ENCODE results near the gene KCNJ10.
A peak's percentile ranks its signal among the peaks of the same experiment; 100 is the strongest.

KCNJ10 gene

GRCh38 chr1:160108888-160109662 lies 39.1 kb upstream of the KCNJ10 start:
- Histone ChIP-seq H3K36me3 (ENCODE audit: control insufficient read depth, insufficient read depth, low read length) (no peaks in the 10 kb centered on the region), H3K27ac (ENCODE audit: low read depth, low read length) (no peak overlapping the region), H3K4me1 (ENCODE audit: control insufficient read depth, insufficient read depth, low read length) (peaks cover 7% of the 10 kb centered on the region), H3K27me3 (ENCODE audit: control insufficient read depth, insufficient read depth, low read length) (no peaks in the 10 kb centered on the region), H3K4me3 (ENCODE audit: low read length) (no peak overlapping the region), H3K9ac (ENCODE audit: low read length) (no peak overlapping the region)

- Histone ChIP-seq H3K27me3 (ENCODE audit: control insufficient read depth, insufficient read depth, low read length) (no peaks in the 10 kb centered on the region), H3K4me1 (ENCODE audit: control insufficient read depth, insufficient read depth, low read length) (peaks cover 22% of the 10 kb centered on the region), H3K27ac (ENCODE audit: low read depth, low read length) (no peak overlapping the region), H3K4me3 (ENCODE audit: low read length) (no peak overlapping the region), H3K9ac (ENCODE audit: low read length) (no peak overlapping the region), H3K36me3 (ENCODE audit: control insufficient read depth, insufficient read depth, low read length) (no peaks in the 10 kb centered on the region)
These were observed 37.6 kb upstream of the KCNJ10 start for GRCh38 chr1:160107512-160107911.

- Histone ChIP-seq H3K36me3 (ENCODE audit: control insufficient read depth, insufficient read depth, low read length) (no peaks in the 10 kb centered on the region), H3K27ac (ENCODE audit: low read depth, low read length) (no peak overlapping the region), H3K4me3 (ENCODE audit: low read length) (no peak overlapping the region), H3K27me3 (ENCODE audit: control insufficient read depth, insufficient read depth, low read length) (no peaks in the 10 kb centered on the region), H3K9ac (ENCODE audit: low read length) (no peak overlapping the region), H3K4me1 (ENCODE audit: control insufficient read depth, insufficient read depth, low read length) (peaks cover 37% of the 10 kb centered on the region)
These were observed 35.2 kb upstream of the KCNJ10 start for GRCh38 chr1:160105155-160105554.

- Histone ChIP-seq H3K9ac (ENCODE audit: low read length) (no peak overlapping the region), H3K27ac (ENCODE audit: low read depth, low read length) (peak overlapping the region; percentile 63), H3K4me3 (ENCODE audit: low read length) (no peak overlapping the region), H3K4me1 (ENCODE audit: control insufficient read depth, insufficient read depth, low read length) (peaks cover 39% of the 10 kb centered on the region), H3K27me3 (ENCODE audit: control insufficient read depth, insufficient read depth, low read length) (no peaks in the 10 kb centered on the region), H3K36me3 (ENCODE audit: control insufficient read depth, insufficient read depth, low read length) (no peaks in the 10 kb centered on the region)
These were observed 34.5 kb upstream of the KCNJ10 start for GRCh38 chr1:160104486-160104885.

- Histone ChIP-seq H3K27me3 (ENCODE audit: control insufficient read depth, insufficient read depth, low read length) (no peaks in the 10 kb centered on the region), H3K9ac (ENCODE audit: low read length) (no peak overlapping the region), H3K36me3 (ENCODE audit: control insufficient read depth, insufficient read depth, low read length) (no peaks in the 10 kb centered on the region), H3K4me3 (ENCODE audit: low read length) (no peak overlapping the region), H3K27ac (ENCODE audit: low read depth, low read length) (peak overlapping the region; percentile 89), H3K4me1 (ENCODE audit: control insufficient read depth, insufficient read depth, low read length) (peaks cover 44% of the 10 kb centered on the region)
These were observed 33.9 kb upstream of the KCNJ10 start for GRCh38 chr1:160103658-160104408.

GRCh38 chr1:160101717-160102522 lies 32.0 kb upstream of the KCNJ10 start:
- peak overlapping the region; percentile 17 for H3K4me3 ChIP-seq (ENCODE audit: low read length)
- no peaks in the 10 kb centered on the region for H3K36me3 ChIP-seq (ENCODE audit: control insufficient read depth, insufficient read depth, low read length)
- no peaks in the 10 kb centered on the region for H3K27me3 ChIP-seq (ENCODE audit: control insufficient read depth, insufficient read depth, low read length)
- H3K9ac ChIP-seq (ENCODE audit: low read length) = no peak overlapping the region
- H3K27ac ChIP-seq (ENCODE audit: low read depth, low read length) = peak overlapping the region; percentile 89
- peaks cover 49% of the 10 kb centered on the region for H3K4me1 ChIP-seq (ENCODE audit: control insufficient read depth, insufficient read depth, low read length)

- peaks cover 49% of the 10 kb centered on the region for H3K4me1 ChIP-seq (ENCODE audit: control insufficient read depth, insufficient read depth, low read length)
- peak overlapping the region; percentile 96 for H3K27ac ChIP-seq (ENCODE audit: low read depth, low read length)
- no peaks in the 10 kb centered on the region for H3K36me3 ChIP-seq (ENCODE audit: control insufficient read depth, insufficient read depth, low read length)
- no peaks in the 10 kb centered on the region for H3K27me3 ChIP-seq (ENCODE audit: control insufficient read depth, insufficient read depth, low read length)
- H3K4me3 ChIP-seq (ENCODE audit: low read length) = peak overlapping the region; percentile 17
- no peak overlapping the region for H3K9ac ChIP-seq (ENCODE audit: low read length)
These were observed 31.2 kb upstream of the KCNJ10 start for GRCh38 chr1:160101037-160101716.

- Histone ChIP-seq H3K4me1 (ENCODE audit: control insufficient read depth, insufficient read depth, low read length) (peaks cover 49% of the 10 kb centered on the region), H3K27me3 (ENCODE audit: control insufficient read depth, insufficient read depth, low read length) (no peaks in the 10 kb centered on the region), H3K27ac (ENCODE audit: low read depth, low read length) (peak overlapping the region; percentile 96), H3K36me3 (ENCODE audit: control insufficient read depth, insufficient read depth, low read length) (no peaks in the 10 kb centered on the region), H3K4me3 (ENCODE audit: low read length) (no peak overlapping the region), H3K9ac (ENCODE audit: low read length) (no peak overlapping the region)
These were observed 29.9 kb upstream of the KCNJ10 start for GRCh38 chr1:160099716-160100375.

- no peaks in the 10 kb centered on the region for H3K36me3 ChIP-seq (ENCODE audit: control insufficient read depth, insufficient read depth, low read length)
- H3K9ac ChIP-seq (ENCODE audit: low read length) = peak overlapping the region; percentile 80
- H3K27ac ChIP-seq (ENCODE audit: low read depth, low read length) = peak overlapping the region; percentile 96
- H3K4me3 ChIP-seq (ENCODE audit: low read length) = peak overlapping the region; percentile 77
- no peaks in the 10 kb centered on the region for H3K27me3 ChIP-seq (ENCODE audit: control insufficient read depth, insufficient read depth, low read length)
- peaks cover 41% of the 10 kb centered on the region for H3K4me1 ChIP-seq (ENCODE audit: control insufficient read depth, insufficient read depth, low read length)
These were observed 29.0 kb upstream of the KCNJ10 start for GRCh38 chr1:160098852-160099561.

GRCh38 chr1:160097911-160098851 lies 28.2 kb upstream of the KCNJ10 start, which contains the start of gene IGSF8:
TSS of gene IGSF8 (minus strand) at chr1:160098619. CDS start at chr1:160098472, 147 bp downstream.
- Histone ChIP-seq H3K27ac (ENCODE audit: low read depth, low read length) (peak within 1 kb of the TSS; percentile 96), H3K27me3 (ENCODE audit: control insufficient read depth, insufficient read depth, low read length) (no peaks in the 10 kb centered on the region), H3K4me3 (ENCODE audit: low read length) (peak within 1 kb of the TSS; percentile 79), H3K9ac (ENCODE audit: low read length) (peak within 1 kb of the TSS; percentile 83), H3K4me1 (ENCODE audit: control insufficient read depth, insufficient read depth, low read length) (peaks cover 33% of the 10 kb centered on the region), H3K36me3 (ENCODE audit: control insufficient read depth, insufficient read depth, low read length) (peaks cover 3% of the 10 kb centered on the region)

Data from rectal smooth muscle tissue (tissue), 1 donor.